NCI-H2227 (cell line): ENCODE results near the gene HPX.

Experiments
- DNase-seq: peaks from one replicate; lab custom pipeline; 2025; ENCODE audit not compliant: unreplicated experiment; lab: John Stamatoyannopoulos, UW

HPX gene

GRCh38 chr11:6468712-6469495, 28.1 kb upstream of the HPX start:
- DNase-seq: peak; percentile 96

DNA sequence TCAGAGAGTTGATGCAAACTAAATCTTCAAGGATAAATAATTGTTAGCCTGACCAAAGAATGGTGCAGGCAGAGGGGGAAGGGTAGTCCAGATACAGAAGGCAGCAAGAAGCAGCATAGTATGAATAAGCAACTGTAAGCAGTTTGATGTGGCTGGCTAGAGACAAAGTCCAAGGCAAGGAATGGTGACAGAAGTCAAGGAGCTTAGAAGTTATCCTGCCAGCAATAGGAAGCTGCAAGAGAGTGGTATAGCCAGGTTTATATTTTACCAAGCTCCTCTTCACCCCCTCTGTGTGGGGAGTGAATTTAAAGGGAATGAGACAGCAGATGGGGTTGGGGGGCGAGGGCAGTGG, 18.3 kb upstream of the HPX start:
- no peak for DNase-seq

- DNase-seq: no peak
Measured at GRCh38 chr11:6458352-6459098, 17.7 kb upstream of the HPX start.

DNA sequence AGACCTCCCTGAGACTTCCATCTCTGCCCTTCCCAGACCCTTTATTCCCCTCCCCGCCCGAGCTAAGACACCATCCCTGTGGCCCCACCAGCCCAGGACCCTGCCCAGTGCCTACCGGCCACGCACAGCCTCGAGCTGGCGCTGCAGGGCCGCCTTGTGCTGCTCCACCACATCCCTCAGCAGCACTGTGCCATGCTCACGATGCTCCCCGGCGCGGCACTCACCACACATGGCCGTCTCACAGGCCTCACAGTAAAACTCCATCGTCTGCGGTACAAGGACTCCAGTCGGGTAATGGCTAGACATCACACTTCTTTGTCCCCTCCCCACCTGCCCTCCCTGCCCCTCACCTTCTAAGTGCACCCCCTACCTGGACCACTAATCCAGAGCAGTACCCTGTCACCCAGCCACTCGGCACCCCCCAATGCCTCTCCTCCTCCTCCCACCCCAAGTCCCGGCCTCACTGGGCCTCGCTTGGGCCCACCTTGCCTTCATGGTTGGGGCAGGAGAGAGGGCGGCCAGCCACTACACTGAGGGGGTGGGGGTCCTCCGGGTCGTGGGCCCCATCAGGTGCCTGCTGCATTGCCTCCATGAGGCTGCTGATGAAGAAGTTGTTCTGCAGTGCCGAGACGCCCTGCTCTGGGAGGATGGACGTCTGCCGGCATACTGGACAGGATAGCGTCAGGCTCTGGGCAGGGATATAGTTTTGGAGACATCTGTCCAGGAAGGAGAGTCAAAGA, 17.0 kb upstream of the HPX start:
- no peak for DNase-seq

DNA sequence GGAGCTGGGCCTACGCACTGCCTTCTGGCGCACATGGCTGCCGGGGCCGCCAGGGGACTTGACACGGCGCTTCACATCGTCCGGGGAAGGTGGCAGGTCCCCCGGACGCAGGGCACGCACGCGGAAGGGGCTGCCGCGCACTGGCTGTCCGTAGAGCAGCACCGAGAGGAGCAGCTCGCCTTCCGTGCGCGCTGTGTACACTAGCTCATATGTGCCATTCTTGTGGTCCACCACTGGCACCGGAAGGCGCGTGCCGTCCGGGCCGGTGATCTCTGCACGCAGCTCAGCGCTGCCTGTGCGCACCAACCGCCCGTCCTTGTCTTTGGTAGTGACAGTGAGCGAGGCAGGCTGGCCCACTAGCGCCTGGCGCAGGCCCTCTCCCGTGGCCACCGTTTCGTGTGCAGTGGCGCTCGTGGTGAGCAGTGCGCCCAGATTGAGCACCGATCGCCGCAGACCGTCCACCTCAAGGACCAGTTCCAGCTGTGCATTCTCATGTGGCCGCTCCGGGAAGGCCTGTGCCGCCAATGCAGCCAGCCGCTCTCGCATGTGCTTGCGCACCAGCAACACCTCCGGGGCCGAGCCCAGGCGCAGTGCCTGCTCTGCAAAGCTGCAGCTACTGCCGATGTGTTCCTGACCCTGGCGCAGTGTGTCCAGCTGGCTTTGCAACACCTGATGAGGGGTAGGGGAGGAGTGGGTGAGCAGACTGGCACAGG, 15.7 kb upstream of the HPX start:
- no peak for DNase-seq

DNA sequence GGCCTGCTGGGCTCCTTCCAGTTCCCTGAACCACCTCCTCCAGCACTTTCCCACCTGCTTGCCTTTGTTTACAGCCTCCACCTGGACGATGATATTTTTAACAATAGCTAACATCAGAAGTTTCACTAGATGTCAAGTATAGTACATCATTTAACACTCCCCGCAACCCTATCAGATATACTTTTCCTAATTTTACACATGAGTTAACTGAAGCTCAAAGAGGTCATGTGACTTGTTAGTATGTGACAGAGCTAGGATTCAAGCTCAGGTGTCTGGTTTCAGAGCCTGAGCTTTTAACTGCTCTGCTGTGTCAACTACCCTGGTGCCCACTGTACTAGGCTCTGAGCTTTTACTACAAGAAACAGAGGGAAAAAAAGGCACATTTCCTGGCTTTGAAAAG, 14.3 kb upstream of the HPX start:
- no peak for DNase-seq

DNA sequence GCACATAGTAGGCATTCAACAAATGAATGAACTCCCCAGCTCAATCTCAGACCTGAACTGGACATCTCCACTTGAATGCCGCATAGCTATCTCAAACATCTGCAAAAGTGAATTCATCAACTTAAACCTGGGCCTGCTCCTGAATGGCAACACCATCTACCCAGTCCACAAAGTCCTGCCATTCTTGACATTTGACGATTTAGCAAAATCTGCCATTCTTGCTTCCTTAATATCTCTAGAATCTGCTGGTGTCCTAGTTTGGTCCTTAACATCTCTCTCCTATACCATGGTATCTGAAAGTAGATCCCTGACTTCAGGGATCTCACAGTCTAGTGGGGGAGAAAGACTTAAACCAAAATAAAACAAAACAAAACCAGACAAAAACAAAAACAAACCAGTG, 12.4 kb upstream of the HPX start:
- DNase-seq: no peak

DNA sequence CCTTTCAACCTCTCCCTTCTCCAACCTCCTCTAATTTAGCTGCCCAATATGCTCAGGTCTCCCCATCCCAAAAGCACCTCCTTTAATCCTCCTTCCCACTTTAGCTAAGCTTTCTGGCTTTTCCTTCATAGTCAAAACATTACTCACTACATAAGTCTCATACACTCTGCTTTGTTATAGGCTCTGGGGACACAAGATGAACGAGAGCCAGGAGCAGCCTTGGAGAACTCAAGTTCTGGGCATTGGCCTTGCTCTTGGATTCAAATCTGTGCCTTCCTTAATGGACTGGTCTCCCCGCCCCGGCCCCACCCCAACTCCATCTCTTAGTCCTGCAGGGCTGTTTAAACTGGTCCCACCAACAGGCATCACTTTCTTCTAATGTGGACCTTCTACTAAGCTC, 11.4 kb upstream of the HPX start:
- no peak for DNase-seq

DNA sequence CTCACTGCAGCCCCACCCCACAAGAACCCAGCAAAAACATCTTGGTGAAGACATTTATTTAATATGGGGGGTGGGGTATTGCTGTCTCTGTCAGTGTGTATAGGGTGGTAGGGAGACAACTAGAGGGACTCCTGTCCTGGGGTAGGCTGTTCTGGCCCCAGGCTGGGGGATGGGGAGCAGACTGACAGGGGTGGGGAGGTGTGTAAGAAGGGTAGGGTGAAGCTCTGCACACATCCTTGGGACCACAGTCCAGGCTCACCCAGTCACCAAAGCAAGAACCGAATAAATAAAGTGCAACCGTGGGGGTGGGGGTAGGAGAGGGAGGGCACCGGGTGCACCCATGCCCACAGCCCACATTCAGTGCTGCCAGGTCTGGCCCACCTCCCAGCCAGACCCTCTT, 7.8 kb upstream of the HPX start:
- no peak for DNase-seq

DNA sequence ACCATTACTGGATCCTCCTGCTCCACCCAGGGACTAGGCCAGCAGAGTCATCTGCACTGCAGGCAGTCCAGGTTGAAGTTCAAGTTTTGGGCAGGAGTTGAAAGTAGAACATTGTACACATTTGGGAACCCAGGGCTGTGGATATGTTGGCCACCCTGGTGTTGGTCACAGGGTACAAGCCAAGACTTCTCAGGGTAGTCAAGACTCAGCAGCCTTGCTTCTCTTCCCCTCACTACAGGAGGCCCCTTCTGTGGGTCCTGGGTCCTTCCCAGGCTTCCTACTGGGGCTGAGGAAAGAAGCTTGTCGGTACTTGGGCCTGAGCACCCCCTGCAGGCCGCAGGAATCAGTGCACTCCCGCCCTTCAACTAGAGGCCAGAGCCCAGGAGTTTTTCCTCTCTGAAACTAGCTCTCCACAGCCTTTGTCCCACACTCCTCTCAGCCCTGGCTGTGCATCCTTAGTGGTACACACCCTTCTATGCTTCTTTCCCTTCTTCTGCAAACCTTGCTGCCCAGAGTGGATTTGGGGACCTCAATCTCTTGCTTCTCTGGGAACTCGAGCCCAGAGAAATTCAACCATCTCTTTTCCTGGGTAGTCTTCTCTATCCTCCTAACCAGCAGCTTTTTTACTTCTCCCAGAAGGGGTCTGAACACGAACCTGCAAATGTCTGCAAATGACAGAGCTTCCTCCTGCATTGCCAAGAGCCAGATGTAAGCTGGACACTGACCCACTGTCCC, 2.6 kb upstream of the HPX start:
- DNase-seq: peak; percentile 75

DNA sequence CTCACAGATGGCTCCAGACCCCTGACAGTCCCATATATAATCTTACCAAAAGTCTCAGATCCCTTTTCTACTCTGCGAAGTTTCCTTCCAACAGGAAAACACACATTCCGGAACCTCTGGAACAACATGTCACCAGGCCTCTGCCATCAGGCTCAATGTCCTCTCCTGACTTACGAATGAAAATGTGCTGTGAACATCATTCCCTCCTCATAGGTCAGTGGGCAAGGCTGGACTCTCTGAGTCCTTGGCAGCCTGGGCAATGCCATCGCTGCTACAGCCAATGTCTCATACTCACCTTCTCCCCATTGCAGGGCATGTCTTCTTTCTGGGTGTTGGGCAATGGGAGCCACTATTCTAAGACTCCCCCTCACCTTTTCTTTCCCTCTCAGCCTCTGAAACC, 1.7 kb upstream of the HPX start:
- DNase-seq: no peak

GRCh38 chr11:6438979-6439571, 1.7 kb downstream of the HPX start:
- DNase-seq: peak; percentile 39

- DNase-seq: no peak
Measured at GRCh38 chr11:6437993-6438392, 2.8 kb downstream of the HPX start.

- DNase-seq: no peak
Measured at GRCh38 chr11:6437423-6437822, 3.4 kb downstream of the HPX start.

DNA sequence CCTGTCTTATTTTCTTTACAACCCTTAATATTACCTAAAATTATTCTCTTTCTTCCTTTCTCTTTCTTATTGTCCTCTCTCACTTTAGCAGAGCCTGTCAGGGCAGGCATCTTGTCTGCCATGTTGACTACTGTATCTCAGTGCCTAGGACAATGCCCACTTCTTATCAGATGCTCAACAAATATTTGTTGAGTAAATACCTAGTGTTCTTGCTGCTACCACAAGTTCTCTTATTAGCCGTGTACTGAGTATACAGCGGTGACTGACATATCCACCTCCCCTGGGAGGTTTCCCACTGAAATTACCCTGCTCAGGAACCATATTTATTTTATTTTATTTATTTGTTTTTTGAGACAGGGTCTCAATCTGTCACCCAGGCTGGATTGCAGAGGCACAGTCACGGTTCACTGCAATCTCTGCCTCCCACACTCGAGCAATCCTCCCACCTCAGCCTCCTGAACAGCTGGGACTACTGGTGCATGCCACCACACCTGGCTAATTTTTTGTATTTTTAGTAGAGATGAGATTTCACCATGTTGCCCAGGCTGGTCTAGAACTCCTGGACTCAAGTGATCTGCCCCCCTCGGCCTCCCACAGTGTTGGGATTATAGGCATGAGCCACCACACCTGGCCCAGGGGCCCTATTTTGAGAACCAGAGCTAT, 6.7 kb downstream of the HPX start:
- DNase-seq: no peak

- no peak for DNase-seq
Measured at GRCh38 chr11:6431861-6432260, 8.9 kb downstream of the HPX start.

GRCh38 chr11:6427516-6427915, 13.3 kb downstream of the HPX start:
- DNase-seq: no peak

GRCh38 chr11:6420677-6421076, 20.1 kb downstream of the HPX start:
- DNase-seq: no peak

- peak; percentile 89 for DNase-seq
Measured at GRCh38 chr11:6419009-6419631, 21.7 kb downstream of the HPX start, which contains the start of gene APBB1. Gene APBB1 (minus strand): TSS chr11:6419094. CDS start chr11:6411347, 7,747 bp downstream.
